Stimulated activated CD4-positive, alpha-beta T cell treated with anti-CD3 and anti-CD28 coated beads, Interleukin-12 subunit alpha, Interleukin-12 subunit beta, amount 100 ng/mL, for 4 hours (primary cell): ENCODE results near the gene DCST1.

ENCODE experiments used
- DNase-seq: peaks from one replicate; pipeline ENCODE4 v3.0.0-alpha.2; 2020

The DCST1 gene

GRCh38 chr1:155001675-155002463 lies 31.8 kb upstream of the DCST1 start:
- peak; percentile 98 for DNase-seq

- no peak for DNase-seq
Measured at GRCh38 chr1:155002464-155003226, 31.0 kb upstream of the DCST1 start, which contains the start of gene ZBTB7B. TSS of gene ZBTB7B (plus strand) at chr1:155002802. CDS start at chr1:155014661, 11,859 bp downstream.

GRCh38 chr1:155003227-155003765 lies 30.3 kb upstream of the DCST1 start:
- no peak for DNase-seq

GRCh38 chr1:155003766-155004351 lies 29.8 kb upstream of the DCST1 start:
- DNase-seq = no peak

GRCh38 chr1:155004352-155005075 lies 29.1 kb upstream of the DCST1 start:
- no peak for DNase-seq

GRCh38 chr1:155005076-155006011 lies 28.3 kb upstream of the DCST1 start:
- DNase-seq = no peak

- DNase-seq = no peak
Measured at GRCh38 chr1:155006601-155007101, 27.0 kb upstream of the DCST1 start.

GRCh38 chr1:155007251-155007828 lies 26.3 kb upstream of the DCST1 start:
- DNase-seq = no peak

- DNase-seq = peak; percentile 81
Measured at GRCh38 chr1:155008015-155008941, 25.3 kb upstream of the DCST1 start.

- no peak for DNase-seq
Measured at GRCh38 chr1:155009221-155009711, 24.4 kb upstream of the DCST1 start.

- DNase-seq = no peak
Measured at GRCh38 chr1:155009742-155010141, 23.9 kb upstream of the DCST1 start.

- DNase-seq = peak; percentile 45
Measured at GRCh38 chr1:155010211-155010918, 23.3 kb upstream of the DCST1 start.

GRCh38 chr1:155011004-155011416 lies 22.6 kb upstream of the DCST1 start:
- DNase-seq = no peak

GRCh38 chr1:155011437-155012025 lies 22.1 kb upstream of the DCST1 start:
- no peak for DNase-seq

GRCh38 chr1:155012026-155012546 lies 21.5 kb upstream of the DCST1 start:
- no peak for DNase-seq

GRCh38 chr1:155012776-155013602 lies 20.6 kb upstream of the DCST1 start:
- DNase-seq = no peak

- no peak for DNase-seq
Measured at GRCh38 chr1:155013632-155014031, 20.0 kb upstream of the DCST1 start.
